HG02852 (cell line): ENCODE measurements around the gene EPHA2.
"Not testable (repeated sequence)": the region's sequence is repeated elsewhere in the genome, so short reads cannot be mapped to it uniquely, and the experiment has no call there.

Experiments used
- ATAC-seq: cut with Tn5 transposase; IDR thresholded peaks from one replicate; pipeline ENCODE4 v1.9.1; 2021; ENCODE audit warnings: mild to moderate bottlenecking, moderate library complexity; ENCODE audit not compliant: unreplicated experiment

The EPHA2 gene

GRCh38 chr1:16168622-16169360, 12.9 kb upstream of the EPHA2 start:
- no peak for ATAC-seq

DNA sequence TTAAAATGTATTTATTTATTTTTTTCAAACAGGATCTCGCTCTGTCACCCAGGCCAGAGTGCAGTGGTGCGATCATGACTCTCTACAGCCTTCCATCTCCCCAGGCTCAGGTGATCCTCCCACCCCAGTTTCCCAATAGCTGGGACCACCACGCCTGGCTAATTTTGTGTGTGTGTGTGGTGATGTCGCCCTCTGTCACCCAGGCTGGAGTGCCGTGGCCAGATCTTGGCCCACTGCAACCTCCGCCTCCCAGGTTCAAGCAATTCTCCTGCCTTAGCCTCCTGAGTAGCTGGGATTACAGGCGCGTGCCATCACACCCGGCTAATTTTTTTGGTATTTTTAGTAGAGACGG, 12.3 kb upstream of the EPHA2 start:
- ATAC-seq = not testable (repeated sequence)

- no peak for ATAC-seq
Measured at GRCh38 chr1:16167331-16168143, 11.7 kb upstream of the EPHA2 start.

GRCh38 chr1:16166117-16166516, 10.2 kb upstream of the EPHA2 start:
- ATAC-seq = no peak

DNA sequence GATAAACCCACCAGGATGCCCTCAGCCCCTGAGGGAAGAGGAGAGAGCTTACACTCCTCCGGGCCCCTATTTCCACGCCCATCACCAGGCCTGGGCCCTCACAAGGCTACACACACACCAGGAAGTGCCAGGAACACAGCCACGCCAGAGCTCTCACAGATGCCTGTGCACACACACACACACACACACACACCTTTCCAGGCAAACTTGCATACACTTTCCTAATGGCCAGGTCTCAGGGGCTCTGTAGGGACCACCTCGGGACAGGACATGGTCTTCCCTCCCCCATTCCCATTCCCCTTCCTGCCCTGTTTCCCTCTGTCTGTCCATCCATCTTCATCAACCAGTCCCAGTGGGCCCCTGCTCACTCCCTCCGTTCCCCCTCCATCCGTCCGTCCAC, 9.7 kb upstream of the EPHA2 start:
- ATAC-seq = no peak

GRCh38 chr1:16165073-16165364, 9.2 kb upstream of the EPHA2 start:
- no peak for ATAC-seq

- ATAC-seq = no peak
Measured at GRCh38 chr1:16164213-16165072, 8.6 kb upstream of the EPHA2 start.

- ATAC-seq = not testable (repeated sequence)
Measured at GRCh38 chr1:16163608-16164212, 7.8 kb upstream of the EPHA2 start.

- ATAC-seq = no peak
Measured at GRCh38 chr1:16162163-16162822, 6.4 kb upstream of the EPHA2 start.

- ATAC-seq = no peak
Measured at GRCh38 chr1:16161717-16162116, 5.8 kb upstream of the EPHA2 start.

DNA sequence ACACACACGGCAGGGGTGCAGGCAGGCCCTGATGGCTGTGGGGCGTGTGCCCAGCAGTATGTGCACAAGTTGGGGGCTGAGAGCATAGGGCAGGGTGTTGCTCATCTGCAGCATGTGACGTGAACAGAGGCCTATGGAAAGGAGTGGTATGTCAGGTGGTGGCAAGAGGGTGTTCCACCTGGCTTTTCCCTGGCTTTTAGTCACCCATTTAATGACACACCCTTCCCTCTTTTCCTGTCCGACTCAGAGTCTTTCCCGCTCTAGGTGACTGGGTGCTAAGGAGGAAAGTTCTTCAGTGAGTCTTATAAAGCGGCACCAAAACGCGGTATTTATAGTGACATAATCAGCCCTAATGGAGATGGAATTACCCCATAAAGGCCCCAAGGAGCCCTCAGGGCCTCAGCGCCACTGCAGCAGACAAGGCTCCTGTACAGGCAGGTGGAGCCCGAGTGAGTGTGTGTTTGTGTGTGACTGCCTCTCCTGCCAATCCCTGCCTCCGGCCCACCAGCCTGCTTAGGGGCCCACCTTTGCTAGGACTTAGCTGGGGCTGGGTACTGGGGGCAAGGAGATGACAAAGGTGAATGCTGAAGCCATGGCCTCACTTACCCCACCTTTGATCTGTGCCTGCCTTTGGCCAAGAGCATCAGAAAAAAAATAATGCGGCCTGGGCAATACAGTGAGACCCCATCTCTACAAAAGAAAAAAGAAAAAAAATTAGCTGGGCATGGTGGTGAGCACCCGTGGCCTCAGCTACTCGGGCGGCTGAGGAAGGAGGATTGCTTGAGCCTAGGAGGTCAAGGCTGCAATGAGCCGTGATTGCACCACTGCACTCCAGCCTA, 3.3 kb upstream of the EPHA2 start:
- ATAC-seq = no peak

DNA sequence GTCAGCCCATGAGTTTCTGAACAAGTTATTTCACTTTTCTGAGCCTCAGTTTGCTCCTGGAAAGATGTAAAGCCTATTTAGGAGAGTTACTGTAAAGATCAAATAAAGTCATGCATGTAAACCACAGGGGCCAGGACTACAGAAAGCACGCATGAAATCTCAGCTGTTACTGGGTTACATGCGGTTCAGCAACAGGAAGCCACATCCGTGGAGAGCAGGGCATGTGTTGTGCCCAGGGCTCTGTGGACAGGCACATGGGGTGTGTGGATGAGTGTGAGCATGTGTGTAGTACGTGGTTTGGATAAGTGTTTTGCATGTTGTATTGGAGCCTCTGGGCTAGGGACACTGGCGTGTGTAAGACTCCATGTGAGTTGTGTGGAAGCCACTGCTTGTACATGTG, 2.2 kb upstream of the EPHA2 start:
- ATAC-seq = no peak

DNA sequence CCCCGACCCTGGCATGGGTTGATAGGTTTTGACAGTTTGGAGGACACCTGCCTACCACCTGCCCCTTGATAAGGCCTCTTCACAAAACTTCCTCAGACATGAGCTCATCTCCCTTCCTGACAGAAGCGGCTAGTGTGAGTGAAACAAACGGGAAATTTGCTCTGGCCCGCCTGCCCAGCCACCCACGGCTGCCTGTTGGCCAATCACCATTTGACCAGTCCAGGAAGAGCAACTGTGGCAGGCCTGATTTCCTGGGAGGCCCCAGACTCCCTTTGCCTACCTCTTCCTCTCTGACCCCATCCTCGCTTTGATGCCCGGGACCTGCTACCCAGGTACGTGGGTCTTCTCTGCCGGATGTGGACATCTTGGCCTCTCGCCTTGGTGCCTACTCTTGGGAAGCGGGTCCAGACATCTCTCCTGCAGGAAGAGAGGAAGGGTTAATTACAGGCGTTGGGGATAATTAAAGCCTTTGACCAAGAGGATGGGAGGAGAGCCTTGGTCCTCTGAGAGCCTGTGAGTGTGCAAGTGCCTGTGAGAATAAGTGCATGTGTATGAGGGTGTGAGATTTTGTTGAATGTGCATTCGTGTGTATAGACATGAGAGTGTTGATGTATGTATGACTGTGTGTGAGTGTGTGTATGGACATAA, 1.1 kb upstream of the EPHA2 start:
- ATAC-seq = no peak

DNA sequence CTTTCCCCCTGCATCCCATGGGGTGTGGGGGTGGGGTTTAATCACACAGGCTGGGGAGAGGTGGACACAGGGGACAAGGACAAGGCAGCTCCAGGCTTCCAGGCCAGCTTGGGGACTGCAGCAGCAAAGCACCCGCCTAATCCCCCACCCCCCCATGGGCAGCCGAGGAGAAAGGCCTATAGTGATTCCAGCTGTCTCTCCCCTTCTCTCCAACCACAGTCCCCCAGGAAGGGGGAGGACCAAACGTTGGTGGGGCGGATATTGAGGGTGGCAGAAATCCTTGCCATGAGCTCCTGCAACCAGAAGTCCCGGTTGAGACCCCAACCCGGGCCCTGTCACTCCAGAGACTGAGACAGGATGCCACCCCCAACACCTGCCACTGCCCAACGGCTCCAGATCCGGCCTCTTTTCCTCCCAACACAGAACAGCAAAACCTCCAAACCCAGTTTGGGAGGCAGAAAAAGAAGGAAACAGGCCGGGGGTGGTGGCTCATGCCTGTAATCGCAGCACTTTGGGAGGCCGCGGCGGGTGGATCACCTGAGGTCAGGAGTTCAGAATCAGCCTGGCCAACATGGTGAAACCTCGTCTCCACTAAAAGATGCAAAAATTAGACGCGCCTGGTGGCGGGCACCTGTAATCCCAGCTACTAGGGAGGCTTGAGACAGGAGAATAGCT, 1.7 kb downstream of the EPHA2 start:
- no peak for ATAC-seq

- no peak for ATAC-seq
Measured at GRCh38 chr1:16153096-16153998, 2.5 kb downstream of the EPHA2 start.

- no peak for ATAC-seq
Measured at GRCh38 chr1:16152481-16153087, 3.3 kb downstream of the EPHA2 start.

- ATAC-seq = no peak
Measured at GRCh38 chr1:16151995-16152384, 3.9 kb downstream of the EPHA2 start.
